H1 (cell line): ENCODE results near the gene UGT1A9. TPM values are rescaled to one million over a fixed set of nuclear protein-coding genes. Genes with fewer than 3 reads are reported as not detected.
A peak's percentile ranks its signal among the peaks of the same experiment; 100 is the strongest.

Experiments used
- CTCF ChIA-PET: fragments of 300-600 bp; sonication (Branson Sonifier 250); formaldehyde crosslinking; loops from one replicate; lab custom pipeline; 2021; ENCODE audit not compliant: partially characterized antibody; lab: Charles Lee
- POLR2A ChIA-PET: fragments of 300-600 bp; sonication (Branson Sonifier 250); formaldehyde crosslinking; loops from one replicate; lab custom pipeline; 2021; ENCODE audit warnings: inconsistent platforms; ENCODE audit not compliant: partially characterized antibody; lab: Charles Lee
- DNase-seq, 2 experiments: peaks; one replicate each; pipeline versions ENCODE4 v3.0.0 to v3.0.0-alpha.2; 2010 to 2022; ENCODE audit warnings: low spot score in 2 of 2, low read depth in 1 of 2, mixed read lengths in 1 of 2
- FAIRE-seq: peaks from 2 replicates; lab custom pipeline; 2011; peaks lifted over from hg19 to GRCh38; lab: Jason Lieb, UNC
- H2AFZ ChIP-seq: 2 replicates; pipeline ENCODE4 v1.8.1; 2012; ENCODE audit warnings: low read length, inconsistent platforms
- H2AK5ac ChIP-seq: 2 replicates; pipeline ENCODE4 v1.6.1; 2013; ENCODE audit warnings: low read depth, low read length
- H2BK120ac ChIP-seq: replicated peaks from 2 replicates; pipeline ENCODE3; 2013; ENCODE audit warnings: low read depth, low read length, inconsistent platforms
- H2BK12ac ChIP-seq: 2 replicates; pipeline ENCODE4 v1.6.1; 2013; ENCODE audit warnings: low read depth, low read length
- H2BK15ac ChIP-seq: 2 replicates; pipeline ENCODE4 v1.6.1; 2013; ENCODE audit warnings: low read length
- H2BK20ac ChIP-seq: 2 replicates; pipeline ENCODE4 v1.6.1; 2013; ENCODE audit warnings: low read length
- H2BK5ac ChIP-seq: 2 replicates; pipeline ENCODE4 v1.6.1; 2013; ENCODE audit warnings: low read depth, low read length
- H3K14ac ChIP-seq: 2 replicates; pipeline ENCODE4 v1.6.1; 2013; ENCODE audit warnings: inconsistent platforms; ENCODE audit not compliant: insufficient read length
- H3K18ac ChIP-seq: 2 replicates; pipeline ENCODE4 v1.6.1; 2013; ENCODE audit warnings: low read length; ENCODE audit errors: extremely low read depth
- H3K23ac ChIP-seq: 2 replicates; pipeline ENCODE4 v1.6.1; 2013; ENCODE audit warnings: inconsistent platforms; ENCODE audit not compliant: insufficient read length
- H3K23me2 ChIP-seq: 2 replicates; pipeline ENCODE4 v1.6.1; 2013; ENCODE audit warnings: low read depth, low read length
- H3K27ac ChIP-seq: 2 replicates; pipeline ENCODE4 v1.6.1; 2011; ENCODE audit warnings: low read depth, low read length, inconsistent platforms
- H3K27me3 ChIP-seq, 4 experiments: replicated peaks in 1 of 4; 1 replicate in 1 of 4; 2 replicates in 3 of 4; pipeline versions ENCODE4 v1.6.1 to v1.8.1; 2011 to 2013; ENCODE audit warnings: low read length in 3 of 4, mild to moderate bottlenecking in 3 of 4, inconsistent platforms in 2 of 4, mixed read lengths in 2 of 4, moderate library complexity in 1 of 4; ENCODE audit not compliant: control insufficient read depth in 3 of 4, insufficient read depth in 3 of 4; ENCODE audit errors: extremely low read depth in 1 of 4
- H3K36me3 ChIP-seq, 4 experiments: 2 replicates each; pipeline versions ENCODE4 v1.6.1 to v1.8.1; 2011 to 2013; ENCODE audit warnings: mild to moderate bottlenecking in 4 of 4, low read length in 3 of 4, moderate library complexity in 2 of 4, control low read depth in 1 of 4, inconsistent platforms in 1 of 4; ENCODE audit not compliant: insufficient read depth in 4 of 4, control insufficient read depth in 2 of 4
- H3K4ac ChIP-seq: replicated peaks from 2 replicates; pipeline ENCODE3; 2013; ENCODE audit warnings: low read length, low read depth, mixed read lengths, inconsistent platforms; ENCODE audit not compliant: insufficient read length
- H3K4me1 ChIP-seq, 4 experiments: replicated peaks in 1 of 4; 1 replicate in 1 of 4; 2 replicates in 3 of 4; pipeline versions ENCODE4 v1.6.1 to v1.8.1; 2011 to 2013; ENCODE audit warnings: low read length in 3 of 4, inconsistent platforms in 2 of 4, mixed read lengths in 1 of 4; ENCODE audit not compliant: insufficient read depth in 4 of 4, control insufficient read depth in 3 of 4
- H3K4me2 ChIP-seq, 2 experiments: 2 replicates each; pipeline versions ENCODE4 v1.6.1 to v1.8.1; 2011 to 2013; ENCODE audit warnings: low read depth in 2 of 2, low read length in 2 of 2, control low read depth in 1 of 2, inconsistent platforms in 1 of 2, mild to moderate bottlenecking in 1 of 2; ENCODE audit not compliant: insufficient read depth in 1 of 2
- H3K4me3 ChIP-seq, 4 experiments: fragments of 200-600, 300-600 bp in 1 of 4; sonication (generic), shearing (Covaris generic), sonication (Bioruptor Twin) in 1 of 4; 2 replicates each; pipeline versions ENCODE4 v1.5.1 to v1.8.1; 2011 to 2016; ENCODE audit warnings: low read length in 4 of 4, low read depth in 3 of 4, control low read depth in 2 of 4, inconsistent platforms in 2 of 4, mild to moderate bottlenecking in 2 of 4, mixed read lengths in 1 of 4, moderate library complexity in 1 of 4; ENCODE audit not compliant: insufficient read depth in 2 of 4; ENCODE audit errors: extremely low read depth in 1 of 4
- H3K56ac ChIP-seq: replicated peaks from 2 replicates; pipeline ENCODE3; 2013; ENCODE audit warnings: low read depth, mild to moderate bottlenecking, mixed read lengths, low read length, inconsistent platforms; ENCODE audit not compliant: insufficient read length
- H3K79me1 ChIP-seq: 2 replicates; pipeline ENCODE4 v1.6.1; 2013; ENCODE audit warnings: low read depth, low read length, control low read depth
- H3K79me2 ChIP-seq, 2 experiments: 2 replicates each; pipeline versions ENCODE4 v1.6.1 to v1.8.1; 2012 to 2013; ENCODE audit warnings: low read length in 2 of 2, mild to moderate bottlenecking in 2 of 2, inconsistent platforms in 1 of 2; ENCODE audit not compliant: insufficient read depth in 2 of 2, control insufficient read depth in 1 of 2
- H3K9ac ChIP-seq, 4 experiments: replicated peaks in 1 of 4; 1 replicate in 1 of 4; 2 replicates in 3 of 4; pipeline versions ENCODE4 v1.6.1 to v1.8.1; 2011 to 2013; ENCODE audit warnings: low read depth in 3 of 4, low read length in 3 of 4, control low read depth in 2 of 4, mild to moderate bottlenecking in 2 of 4, moderate library complexity in 2 of 4, inconsistent platforms in 1 of 4; ENCODE audit errors: extremely low read depth in 1 of 4
- H3K9me3 ChIP-seq, 2 experiments: 2 replicates each; pipeline versions ENCODE4 v1.6.1 to v1.8.1; 2012 to 2013; ENCODE audit warnings: mild to moderate bottlenecking in 2 of 2, moderate library complexity in 2 of 2, control low read depth in 1 of 2, inconsistent platforms in 1 of 2, low read depth in 1 of 2, low read length in 1 of 2, mixed read lengths in 1 of 2; ENCODE audit not compliant: insufficient read depth in 2 of 2
- H4K20me1 ChIP-seq, 2 experiments: replicated peaks in 1 of 2; 2 replicates each; pipeline versions ENCODE3 to v1.8.1; 2011 to 2013; ENCODE audit warnings: inconsistent platforms in 2 of 2, low read length in 2 of 2, mild to moderate bottlenecking in 1 of 2; ENCODE audit not compliant: insufficient read depth in 2 of 2, control insufficient read depth in 1 of 2
- H4K5ac ChIP-seq: 2 replicates; pipeline ENCODE4 v1.6.1; 2013; ENCODE audit warnings: low read length, low read depth, mixed read lengths, inconsistent platforms; ENCODE audit not compliant: insufficient read length
- H4K8ac ChIP-seq: 2 replicates; pipeline ENCODE4 v1.8.0; 2013; ENCODE audit warnings: mild to moderate bottlenecking, moderate library complexity, low read length, inconsistent platforms; ENCODE audit not compliant: insufficient read depth; ENCODE audit errors: extremely low read depth
- H4K91ac ChIP-seq: replicated peaks from 2 replicates; pipeline ENCODE3; 2013; ENCODE audit warnings: low read length, mixed read lengths, inconsistent platforms; ENCODE audit not compliant: insufficient read length
- GABPA ChIP-seq: IDR thresholded peaks from 2 replicates; pipeline ENCODE4 v1.6.1; 2011; ENCODE audit warnings: mild to moderate bottlenecking, low read length, moderate library complexity, borderline replicate concordance; ENCODE audit not compliant: insufficient read depth
- RAD21 ChIP-seq, 2 experiments: IDR thresholded peaks in 1 of 2; conservative IDR thresholded peaks in 1 of 2; 2 replicates each; pipeline ENCODE4 v1.6.1; 2011; ENCODE audit warnings: low read depth in 2 of 2, low read length in 2 of 2, improper control_type of control experiment in 1 of 2, inconsistent platforms in 1 of 2, mild to moderate bottlenecking in 1 of 2, moderate library complexity in 1 of 2
- TEAD4 ChIP-seq: IDR thresholded peaks from 2 replicates; pipeline ENCODE4 v1.6.1; 2012; ENCODE audit warnings: low read depth, low read length, inconsistent platforms, mixed read lengths
- WGBS, 2 experiments: shearing (Covaris generic) in 1 of 2; methylation state at CpG; one replicate each; pipeline versions ENCODE4 v1.1.6 to v1.1.7; 2013 to 2015; ENCODE audit warnings: low lambda C conversion rate in 2 of 2, mixed read lengths in 2 of 2, inconsistent platforms in 1 of 2, low coverage in 1 of 2, missing lambda C conversion rate in 1 of 2; ENCODE audit not compliant: insufficient replicate concordance in 2 of 2, insufficient coverage in 1 of 2, insufficient read length in 1 of 2; ENCODE audit errors: extremely low coverage in 1 of 2, missing lambda C conversion rate in 1 of 2; 5-methylcytosine and 5-hydroxymethylcytosine counted together
- polyA plus RNA-seq, 7 experiments: library from polyadenylated mRNA; depleted of rRNA in 3 of 7; stranded (reverse) in 5 of 7; unstranded in 2 of 7; fragments of >200 nt in 5 of 7; fragments of 200-250 nt in 2 of 7; gene quantifications; 1 replicate in 5 of 7; 2 replicates in 1 of 7; 4 replicates in 1 of 7; pipeline versions ENCODE4 v1.2.1 to v1.2.3, GENCODE V29; 2011 to 2013; ENCODE audit warnings: missing spikeins in 2 of 7, mixed read lengths in 2 of 7
- total RNA-seq: library from RNA; stranded (reverse); fragmentation: NEBNext Ultra II Directional; extraction: Animal tissue kit (Norgen Biotek cat#: 25700); gene quantifications from 2 replicates; pipeline ENCODE4 v1.2.1, GENCODE V29; 2021

The UGT1A9 gene
- total and polyA plus RNA-seq, 2 of the 8 experiments (the other 6 are each of a cell fraction or from before 2014, with no cell fraction given), result not detected

DNA sequence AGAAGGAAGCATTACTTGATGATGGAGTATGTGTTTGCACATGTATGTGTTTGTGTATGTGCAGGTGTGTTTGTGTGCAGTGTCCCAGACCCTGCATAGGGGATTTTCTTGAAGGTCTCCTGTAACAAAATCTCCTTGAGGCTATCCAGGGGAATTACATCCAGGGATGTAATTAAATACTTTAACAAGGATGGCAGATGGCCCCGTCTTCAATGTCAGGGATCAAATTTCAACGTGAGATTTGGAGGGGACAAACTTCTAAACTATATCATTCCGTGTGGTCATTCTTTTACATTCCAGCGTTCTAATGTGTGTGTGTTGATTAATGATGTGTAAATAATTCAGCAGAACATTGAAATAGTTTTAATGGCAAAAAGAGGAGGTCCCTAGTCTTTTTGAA lies 3.3 kb downstream of the UGT1A9 start:
- no peak for TF ChIP-seq TEAD4
- 0 out of 4 replicates have a peak, but pooled peaks of 1 of the 2 experiments have one; percentile 2 for TF ChIP-seq RAD21 (IDR thresholded peaks at IDR 0.05 in 1 of 2, conservative IDR thresholded peaks at IDR 0.05 in 1 of 2; ENCODE audit: low read depth in 2 of 2, low read length in 2 of 2)
- TF ChIP-seq GABPA, result no peak
- Histone ChIP-seq H3K9me3 (no peaks in the 10 kb centered on the region), H3K14ac (no peak overlapping the region), H3K4me1 (no peaks in the 10 kb centered on the region; a peak in 1 of 7 replicates), H2BK120ac (no peak overlapping the region), H2AK5ac (no peak overlapping the region), H2AFZ (no peak overlapping the region), H3K23me2 (no peaks in the 10 kb centered on the region), H3K27me3 (no peaks in the 10 kb centered on the region), H4K20me1 (no peaks in the 10 kb centered on the region), H3K4me3 (no peak overlapping the region), H4K91ac (no peak overlapping the region), H3K27ac (no peak overlapping the region), H2BK5ac (no peak overlapping the region), H2BK15ac (no peak overlapping the region), H4K8ac (no peak overlapping the region), H3K23ac (no peak overlapping the region), H4K5ac (no peak overlapping the region), H3K9ac (no peak overlapping the region), H2BK20ac (no peak overlapping the region), H3K4ac (no peak overlapping the region), H3K79me1 (no peaks in the 10 kb centered on the region), H3K4me2 (no peak overlapping the region), H3K36me3 (no peaks in the 10 kb centered on the region), H3K79me2 (no peaks in the 10 kb centered on the region), H3K18ac (no peak overlapping the region), H2BK12ac (no peak overlapping the region), H3K56ac (no peak overlapping the region)
- no peak for DNase-seq
- POLR2A ChIA-PET, result no interaction called here
- WGBS, 2 experiments, result 60% methylated on average over 4 of the region's 4 CpGs; no CpG with 5 or more reads in 1 of the 2 experiments
- CTCF ChIA-PET, result no interaction called here
- no peak for FAIRE-seq
